Smooth muscle cell (in vitro differentiated cells): ENCODE results near the gene DDAH1. TPM values are rescaled to one million over a fixed set of nuclear protein-coding genes. Genes with fewer than 3 reads are reported as not detected.

Experiments
- DNase-seq: peaks from one replicate; lab custom pipeline; 2025; ENCODE audit not compliant: unreplicated experiment; lab: John Stamatoyannopoulos, UW
- H2AFZ ChIP-seq: fragments of 200-600 bp; sonication (generic); 2 replicates; pipeline ENCODE4 v1.6.0; 2016; ENCODE audit warnings: antibody characterized with exemption, low read depth, mild to moderate bottlenecking
- H3F3A ChIP-seq: fragments of 200-600 bp; sonication (generic); 2 replicates; pipeline ENCODE4 v1.6.0; 2017; ENCODE audit warnings: antibody characterized with exemption, low read depth
- H3K27ac ChIP-seq: fragments of 200-600 bp; sonication (generic); 2 replicates; pipeline ENCODE4 v1.5.1; 2016; ENCODE audit warnings: low read depth, mild to moderate bottlenecking
- H3K27me3 ChIP-seq: fragments of 200-600 bp; sonication (generic); 2 replicates; pipeline ENCODE4 v1.6.1; 2016; ENCODE audit warnings: low read depth, mild to moderate bottlenecking
- H3K36me3 ChIP-seq: fragments of 200-600 bp; sonication (generic); 2 replicates; pipeline ENCODE4 v1.5.1; 2016; ENCODE audit warnings: low read depth
- H3K4me1 ChIP-seq: fragments of 200-600 bp; sonication (generic); 2 replicates; pipeline ENCODE4 v1.5.1; 2016; ENCODE audit warnings: low read depth
- H3K4me2 ChIP-seq: fragments of 200-600 bp; sonication (generic); 2 replicates; pipeline ENCODE4 v1.6.0; 2016; ENCODE audit warnings: mild to moderate bottlenecking
- H3K4me3 ChIP-seq: fragments of 200-600 bp; sonication (generic); 2 replicates; pipeline ENCODE4 v1.5.1; 2016; ENCODE audit warnings: mild to moderate bottlenecking
- H3K79me2 ChIP-seq: fragments of 200-600 bp; sonication (generic); 2 replicates; pipeline ENCODE4 v1.6.0; 2016; ENCODE audit warnings: low read depth, mild to moderate bottlenecking
- H3K9ac ChIP-seq: fragments of 200-600 bp; sonication (generic); 2 replicates; pipeline ENCODE4 v1.6.0; 2016; ENCODE audit warnings: low read depth
- H3K9me3 ChIP-seq: fragments of 200-600 bp; sonication (generic); replicated peaks from 2 replicates; pipeline ENCODE4 v1.5.1; 2016; ENCODE audit warnings: low read depth
- H4K20me1 ChIP-seq: fragments of 200-600 bp; sonication (generic); 2 replicates; pipeline ENCODE4 v1.6.0; 2016; ENCODE audit warnings: low read depth
- CTCF ChIP-seq: fragments of 200-600 bp; sonication (generic); IDR thresholded peaks from 2 replicates; pipeline ENCODE4 v1.5.1; 2017; ENCODE audit warnings: borderline replicate concordance, mild to moderate bottlenecking, antibody characterized with exemption; ENCODE audit not compliant: insufficient read depth, poor library complexity, severe bottlenecking
- WGBS: methylation state at CpG from one replicate; pipeline ENCODE4 v1.1.7; 2016; ENCODE audit warnings: low lambda C conversion rate; 5-methylcytosine and 5-hydroxymethylcytosine counted together
- polyA plus RNA-seq: library from polyadenylated mRNA; unstranded; fragments of >200 nt; fragmentation: Nextera tagmentation; extraction: Ambion mirVana; gene quantifications from 2 replicates; pipeline ENCODE4 v1.2.1, GENCODE V29; 2016
- total RNA-seq: library from RNA; depleted of rRNA; stranded (reverse); fragments of >200 nt; gene quantifications from 2 replicates; pipeline ENCODE4 v1.2.3, GENCODE V29; 2014

DDAH1 gene
- total and polyA plus RNA-seq, 2 experiments from 2014 or later: 13.8 to 30.8 TPM

GRCh38 chr1:85394130-85394529 is 70.8 kb downstream of the DDAH1 start:
- Histone ChIP-seq H3K9me3 (no peaks in the 10 kb centered on the region), H3K4me3 (no peak overlapping the region), H3F3A (no peaks in the 10 kb centered on the region), H3K4me2 (no peak overlapping the region), H3K9ac (no peak overlapping the region), H3K36me3 (peaks cover 3% of the 10 kb centered on the region), H3K79me2 (no peaks in the 10 kb centered on the region), H3K4me1 (peaks cover 11% of the 10 kb centered on the region), H3K27ac (no peak overlapping the region), H3K27me3 (no peaks in the 10 kb centered on the region), H2AFZ (no peak overlapping the region), H4K20me1 (no peaks in the 10 kb centered on the region)
- TF ChIP-seq CTCF: no peak
- DNase-seq: no peak
- 96% methylated on average over 2 of the region's 2 CpGs for WGBS

GRCh38 chr1:85393490-85393889 is 71.5 kb downstream of the DDAH1 start:
- no peaks in the 10 kb centered on the region for H3K9me3 ChIP-seq
- H3K9ac ChIP-seq: no peak overlapping the region
- no peak overlapping the region for H3K27ac ChIP-seq
- no peaks in the 10 kb centered on the region for H4K20me1 ChIP-seq
- H3K27me3 ChIP-seq: no peaks in the 10 kb centered on the region
- peaks cover 11% of the 10 kb centered on the region for H3K4me1 ChIP-seq
- H3K79me2 ChIP-seq: no peaks in the 10 kb centered on the region
- H3K4me2 ChIP-seq: no peak overlapping the region
- no peak for DNase-seq
- H3K4me3 ChIP-seq: no peak overlapping the region
- H3F3A ChIP-seq: no peaks in the 10 kb centered on the region
- TF ChIP-seq CTCF: no peak
- peaks cover 3% of the 10 kb centered on the region for H3K36me3 ChIP-seq
- H2AFZ ChIP-seq: no peak overlapping the region

GRCh38 chr1:85388416-85388815 is 76.5 kb downstream of the DDAH1 start:
- Histone ChIP-seq H3K27ac (no peak overlapping the region), H4K20me1 (no peaks in the 10 kb centered on the region), H3K27me3 (no peaks in the 10 kb centered on the region), H3K4me3 (no peak overlapping the region), H2AFZ (no peak overlapping the region), H3K4me2 (no peak overlapping the region), H3K79me2 (no peaks in the 10 kb centered on the region), H3K4me1 (no peaks in the 10 kb centered on the region), H3K9me3 (no peaks in the 10 kb centered on the region), H3F3A (no peaks in the 10 kb centered on the region), H3K9ac (no peak overlapping the region), H3K36me3 (no peaks in the 10 kb centered on the region)
- no peak for TF ChIP-seq CTCF
- DNase-seq: no peak

- no peaks in the 10 kb centered on the region for H3K36me3 ChIP-seq
- 95% methylated on average over 2 of the region's 2 CpGs for WGBS
- H3F3A ChIP-seq: no peaks in the 10 kb centered on the region
- H3K9me3 ChIP-seq: no peaks in the 10 kb centered on the region
- no peaks in the 10 kb centered on the region for H4K20me1 ChIP-seq
- H3K27ac ChIP-seq: no peak overlapping the region
- no peaks in the 10 kb centered on the region for H3K4me1 ChIP-seq
- TF ChIP-seq CTCF: no peak
- no peaks in the 10 kb centered on the region for H3K79me2 ChIP-seq
- H3K27me3 ChIP-seq: no peaks in the 10 kb centered on the region
- no peak for DNase-seq
- H3K4me3 ChIP-seq: no peak overlapping the region
- no peak overlapping the region for H3K4me2 ChIP-seq
- no peak overlapping the region for H3K9ac ChIP-seq
- no peak overlapping the region for H2AFZ ChIP-seq
Measured at GRCh38 chr1:85387781-85388180, 77.2 kb downstream of the DDAH1 start.
